Stimulated activated CD4-positive, alpha-beta T cell treated with anti-CD3 and anti-CD28 coated beads, Interleukin-12 subunit alpha, Interleukin-12 subunit beta, amount 100 ng/mL, for 4 hours (primary cell): ENCODE results near the gene SAMD1.

Experiments used
- DNase-seq: peaks from one replicate; pipeline ENCODE4 v3.0.0-alpha.2; 2020

SAMD1 gene

DNA sequence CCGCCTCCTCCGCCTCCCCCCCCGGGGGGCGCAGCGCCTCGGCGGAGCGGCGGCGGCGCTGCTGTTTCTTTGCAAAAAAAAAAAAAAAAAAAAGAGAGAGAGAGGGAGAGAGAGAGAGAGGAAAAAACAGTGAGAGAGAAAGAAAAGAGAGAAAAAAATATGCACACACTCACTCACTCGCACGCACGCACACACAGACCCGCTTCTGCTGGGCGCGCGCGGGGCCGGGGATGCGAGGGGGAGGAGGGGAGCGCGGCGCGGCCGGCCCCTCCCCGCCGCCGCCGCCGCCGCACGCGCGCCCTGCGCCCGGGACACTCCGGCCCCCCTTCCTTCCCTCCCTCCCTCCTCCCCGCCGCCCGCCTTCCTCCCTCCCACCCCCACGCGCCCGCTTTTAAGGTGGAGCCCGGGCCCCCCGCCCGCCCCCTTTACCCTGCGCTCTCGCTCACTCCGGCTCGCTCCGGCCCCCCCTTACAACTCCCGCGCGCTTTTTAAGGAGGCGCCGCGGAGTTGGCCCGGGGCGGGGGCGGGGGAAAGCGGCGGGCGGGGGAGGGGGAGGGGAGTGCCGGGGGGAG is at the start of gene SAMD1:
TSS of gene SAMD1 (minus strand) at position 243 of the 572 bp plus-strand sequence.
- peak; percentile 90 for DNase-seq

GRCh38 chr19:14139944-14140343 is 49.4 kb upstream of the SAMD1 start:
- no peak for DNase-seq

DNA sequence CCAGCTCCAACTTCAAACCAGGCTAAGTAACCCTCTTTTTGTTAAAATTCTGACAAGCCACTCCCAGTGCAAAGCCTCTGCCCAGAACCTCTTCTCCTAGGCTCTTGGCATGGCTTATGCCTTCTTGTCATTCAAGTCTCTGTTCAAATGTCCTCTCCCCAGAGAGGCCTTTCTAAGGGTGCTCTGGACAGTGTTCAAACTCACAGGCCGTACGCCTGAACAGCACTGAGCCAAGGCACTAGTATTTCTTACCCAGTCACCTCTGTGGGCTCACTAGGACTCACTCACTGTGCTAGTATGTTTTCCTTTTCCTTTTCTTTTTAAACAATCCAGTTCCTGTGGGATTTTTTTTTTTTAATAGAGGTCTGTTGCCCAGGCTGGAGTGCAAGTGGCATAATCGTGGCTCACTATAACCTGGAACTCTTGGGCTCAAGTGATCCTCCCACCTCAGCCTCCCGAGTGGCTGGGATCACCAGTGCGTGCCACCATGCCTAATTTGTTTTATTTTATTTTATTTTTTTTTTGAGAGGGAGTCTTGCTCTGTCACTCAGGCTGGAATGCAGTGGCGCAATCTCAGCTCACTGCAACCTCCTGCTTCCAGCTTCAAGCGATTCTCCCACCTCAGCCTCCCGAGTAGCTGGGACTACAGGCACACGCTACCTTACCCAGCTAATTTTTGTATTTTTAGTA is 48.2 kb upstream of the SAMD1 start:
- no peak for DNase-seq

DNA sequence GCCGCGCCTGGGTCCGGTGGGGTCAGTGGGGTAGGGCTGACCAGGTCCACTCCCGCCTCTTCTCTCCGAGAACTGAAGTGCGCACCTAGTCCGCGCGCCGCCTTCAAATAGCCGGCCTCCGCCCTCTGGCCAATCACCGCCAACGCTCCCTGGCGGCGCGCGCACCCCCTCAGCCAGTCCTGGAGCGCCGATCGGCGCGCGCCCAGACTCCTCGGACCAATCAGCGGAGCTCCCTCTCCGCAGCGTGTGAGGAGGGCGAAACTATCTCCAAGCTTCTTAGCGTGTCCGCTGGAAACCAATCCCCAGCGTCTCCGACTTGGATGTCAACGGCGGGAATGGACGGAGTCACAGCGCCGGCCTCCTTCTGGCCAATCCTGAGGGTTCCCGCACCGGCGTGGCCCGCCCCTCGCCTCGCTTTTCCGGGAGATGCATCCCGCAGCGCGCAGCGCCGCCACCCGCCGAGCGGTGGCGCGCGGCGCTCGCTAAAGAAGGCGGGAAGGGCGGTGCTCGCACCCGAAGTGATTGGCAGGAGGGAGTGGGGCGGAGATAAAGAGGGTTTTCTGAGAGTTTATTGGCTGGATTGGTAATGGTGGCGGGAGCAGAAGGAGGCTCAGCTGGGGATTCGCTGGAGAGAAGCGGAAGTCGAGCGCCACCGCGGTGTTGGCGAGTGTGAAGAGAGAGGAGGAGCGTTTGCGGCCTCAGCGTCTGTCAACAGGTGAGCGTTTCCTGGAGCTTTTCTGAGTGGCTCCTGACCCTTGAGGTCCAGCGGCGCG is 46.1 kb upstream of the SAMD1 start, which contains the start of gene ASF1B:
TSS of gene ASF1B (minus strand) at position 81 of the 773 bp plus-strand sequence. CDS start 133 bp downstream, outside the sequence.
- DNase-seq = peak; percentile 95

- DNase-seq = no peak
These were observed 45.5 kb upstream of the SAMD1 start for GRCh38 chr19:14135985-14136508.

DNA sequence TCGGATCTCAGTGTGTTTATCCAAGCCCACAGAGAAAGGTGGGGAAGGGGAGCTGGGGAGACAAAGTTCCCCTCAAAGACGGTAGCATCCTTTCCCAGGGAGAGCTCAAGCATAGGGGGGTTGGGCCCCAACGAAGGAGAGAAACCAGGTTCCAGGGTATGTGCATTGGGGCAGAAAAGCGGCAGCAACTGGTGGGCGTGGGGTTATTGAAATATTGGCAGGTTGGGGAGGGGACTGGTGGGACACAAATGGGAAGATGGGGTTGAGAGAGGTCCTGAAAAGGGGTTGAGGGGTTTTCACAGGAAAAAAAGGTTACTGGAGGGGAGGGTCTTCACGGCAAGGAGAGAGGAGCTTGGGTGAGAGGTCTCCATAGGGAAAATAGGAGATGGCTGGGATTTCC is 44.8 kb upstream of the SAMD1 start:
- no peak for DNase-seq

GRCh38 chr19:14127929-14128509 is 37.5 kb upstream of the SAMD1 start:
- DNase-seq = no peak

GRCh38 chr19:14127176-14127575 is 36.6 kb upstream of the SAMD1 start:
- no peak for DNase-seq

- DNase-seq = no peak
These were observed 32.4 kb upstream of the SAMD1 start for GRCh38 chr19:14122924-14123323.

DNA sequence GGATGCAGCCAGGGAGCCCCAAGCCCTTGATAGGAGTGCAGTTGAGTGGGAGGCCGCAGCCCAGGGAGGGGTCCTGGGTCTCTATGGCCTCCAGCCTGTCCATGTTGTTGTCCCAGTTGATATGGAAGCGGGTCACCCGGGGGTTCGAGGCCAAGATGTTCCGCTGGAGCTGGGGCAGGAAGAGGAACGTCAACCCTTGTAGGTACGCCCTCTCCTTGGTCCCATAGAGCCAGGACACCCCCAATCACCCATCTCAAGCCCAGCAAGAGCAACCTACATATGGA is 29.9 kb upstream of the SAMD1 start:
- no peak for DNase-seq

GRCh38 chr19:14119644-14120496 is 29.3 kb upstream of the SAMD1 start:
- DNase-seq = no peak

DNA sequence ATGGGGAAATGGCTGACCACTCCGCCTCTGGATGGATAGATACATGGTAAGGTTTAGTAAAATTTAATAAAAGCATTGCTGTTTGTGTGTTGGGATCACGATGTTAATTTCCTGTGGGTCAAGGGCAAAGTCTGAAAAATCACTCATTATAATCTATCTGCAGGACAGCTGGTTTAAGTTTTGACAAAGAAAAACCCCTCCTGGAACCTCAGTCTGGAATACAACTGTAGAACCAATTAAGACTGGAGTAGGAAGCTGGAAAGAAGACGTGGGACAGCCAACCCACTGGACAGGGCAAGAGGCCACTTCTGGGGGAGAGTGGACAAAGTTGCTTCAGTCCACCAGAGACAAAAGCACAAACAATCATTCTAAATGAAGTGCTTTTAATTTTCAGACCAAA is 28.6 kb upstream of the SAMD1 start:
- no peak for DNase-seq

DNA sequence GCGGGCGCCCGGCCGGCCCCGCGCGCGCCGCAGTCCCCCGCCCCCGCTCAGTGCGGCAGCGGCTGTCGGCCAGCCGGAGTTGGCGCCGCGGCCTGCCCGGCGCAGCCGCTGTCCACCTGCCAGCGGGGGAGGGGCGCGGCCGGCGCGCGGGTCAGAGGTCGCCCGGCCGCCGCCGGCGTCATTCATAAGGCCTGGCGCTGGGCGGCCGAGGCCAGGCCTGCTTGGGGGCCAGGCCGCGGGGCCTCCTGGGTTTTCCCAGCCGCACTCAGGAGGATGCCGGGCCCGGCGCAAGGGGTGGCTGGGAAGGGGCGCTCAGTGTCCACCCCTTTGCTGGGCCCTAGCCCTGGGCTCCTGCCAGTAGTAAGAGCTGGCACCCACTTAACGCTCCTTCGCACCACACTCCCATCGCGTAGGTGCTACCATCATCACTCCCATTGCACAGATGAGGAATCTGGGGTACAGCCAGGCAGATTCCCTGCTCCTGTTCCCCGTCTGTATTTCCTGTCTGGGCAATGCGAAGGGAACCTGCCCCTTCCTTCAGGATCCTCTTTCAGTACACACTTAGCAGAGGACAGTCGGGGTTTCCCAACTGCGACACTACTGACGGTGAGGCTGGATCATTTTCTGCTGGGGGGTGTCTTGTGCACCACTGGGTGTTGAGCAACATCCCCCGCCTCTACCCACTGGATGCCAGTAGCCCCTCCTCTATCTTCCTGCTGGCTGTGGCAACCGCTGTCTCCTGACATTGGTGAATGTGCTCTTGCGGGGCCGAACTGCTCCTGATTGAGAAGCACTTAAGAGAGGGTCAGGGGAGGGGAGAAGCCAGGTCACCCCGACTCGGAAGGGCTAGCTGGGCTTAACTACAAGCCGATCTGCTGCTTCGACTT is 27.9 kb upstream of the SAMD1 start:
- peak; percentile 15 for DNase-seq

- DNase-seq = peak; percentile 97
These were observed 27.2 kb upstream of the SAMD1 start, which contains the start of gene PRKACA for GRCh38 chr19:14117668-14118164. Gene PRKACA (minus strand): TSS chr19:14117762. CDS start chr19:14117547, 215 bp downstream.

- DNase-seq = no peak
These were observed 26.5 kb upstream of the SAMD1 start for GRCh38 chr19:14116918-14117578.

DNA sequence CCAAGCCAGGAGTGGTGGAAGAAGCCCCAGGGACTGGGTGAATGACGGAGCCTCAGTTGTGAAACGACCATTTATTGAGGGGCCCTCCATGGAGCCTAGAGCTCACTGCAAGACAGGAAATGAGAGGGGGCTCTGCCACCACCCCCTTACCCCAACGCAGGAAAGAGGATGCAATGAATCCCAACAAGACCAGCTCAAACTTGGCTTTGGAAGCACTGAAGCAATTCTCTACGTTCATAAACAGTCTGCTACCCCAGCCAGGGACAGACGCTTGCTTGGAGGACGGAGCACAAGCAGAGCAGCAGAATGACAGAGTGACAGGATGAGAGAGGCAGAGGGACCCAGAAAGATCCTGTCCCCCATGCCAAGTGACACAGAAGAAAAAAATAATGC is 26.0 kb upstream of the SAMD1 start:
- no peak for DNase-seq

DNA sequence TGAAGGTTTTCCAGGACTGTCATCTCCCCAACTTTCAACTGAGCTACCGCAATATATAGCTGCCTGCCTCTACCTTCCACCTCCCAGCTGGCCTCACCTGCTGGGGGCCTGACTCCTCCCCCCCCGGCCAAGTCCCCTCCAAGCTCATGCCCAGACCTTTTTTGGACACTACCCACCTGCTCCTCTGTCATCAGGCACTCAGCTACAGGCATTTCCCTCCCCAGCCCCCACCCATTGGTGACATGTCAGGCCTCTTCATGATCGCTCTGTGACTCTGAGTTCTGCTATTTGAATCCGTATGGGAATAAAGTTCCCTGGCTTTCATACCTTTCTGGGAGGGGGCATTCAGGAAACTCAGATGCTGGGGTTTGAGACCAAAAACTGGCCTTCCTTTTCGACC is 25.2 kb upstream of the SAMD1 start:
- DNase-seq = no peak

- peak; percentile 54 for DNase-seq
These were observed 24.3 kb upstream of the SAMD1 start for GRCh38 chr19:14114854-14115253.

DNA sequence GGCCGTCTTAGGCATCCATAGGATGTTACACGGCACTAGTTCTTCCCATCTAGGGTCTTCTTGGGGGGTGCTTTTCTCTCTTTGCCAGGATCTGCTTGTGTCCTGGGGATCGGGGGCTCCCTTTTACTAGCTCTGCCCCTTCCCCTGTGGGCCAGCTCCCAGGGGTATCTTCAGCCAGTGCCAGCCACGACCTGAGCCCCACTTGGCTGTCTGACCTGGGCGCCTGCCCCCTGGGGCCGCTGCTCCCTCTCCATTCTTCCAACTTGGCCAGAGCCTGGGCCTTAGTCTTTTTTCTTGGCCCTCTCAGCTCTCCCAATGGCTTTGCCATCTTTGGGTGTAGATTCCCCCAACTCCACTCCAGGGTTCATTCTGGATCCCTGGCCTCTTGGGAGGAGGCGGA is 23.9 kb upstream of the SAMD1 start:
- no peak for DNase-seq

DNA sequence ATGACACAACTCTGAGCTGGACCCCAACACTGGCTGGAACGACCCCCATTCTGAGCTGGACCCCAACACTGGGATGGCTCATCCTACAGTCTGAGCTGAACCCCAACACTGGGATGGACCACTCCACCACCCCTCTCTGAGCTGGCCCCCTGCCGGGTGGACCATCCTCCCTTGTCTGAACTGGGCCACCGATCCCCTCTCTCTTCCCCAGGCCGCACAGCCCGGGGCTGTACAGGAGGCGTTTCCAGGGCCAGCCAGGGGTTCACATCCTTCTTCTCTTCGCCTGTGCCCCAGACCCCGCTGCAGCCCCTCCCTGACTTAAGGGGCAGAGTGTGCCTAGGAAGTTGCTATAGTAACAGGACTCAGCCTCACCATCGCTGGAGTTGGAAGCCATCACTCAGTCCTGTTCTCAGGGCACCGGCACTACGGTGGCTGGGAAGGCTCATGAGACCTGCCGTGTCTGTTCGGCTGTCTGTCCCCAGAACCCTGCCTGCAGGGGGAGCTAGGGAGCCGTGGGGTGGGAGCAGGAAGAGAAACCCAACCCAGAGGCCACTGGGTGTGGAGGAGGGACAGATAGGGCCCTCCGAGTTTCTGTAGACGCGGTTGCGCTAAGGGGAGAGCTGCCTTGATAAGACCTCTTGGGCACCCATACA is 23.3 kb upstream of the SAMD1 start:
- peak; percentile 51 for DNase-seq
